ENCODE measurements around the gene DNM2.
A peak's percentile ranks its signal among the peaks of the same experiment; 100 is the strongest.

The DNM2 gene

GRCh38 chr19:10858204-10858828, 140.4 kb downstream of the DNM2 start:
- DNase-seq, result no peak
- intact Hi-C loops (cut with DNase I; ENCODE audit: low total_unique reads), result no loop called here
- no peaks in the 10 kb centered on the region for H3K27me3 ChIP-seq
- no peaks in the 10 kb centered on the region for H3K36me3 ChIP-seq
- no peaks in the 10 kb centered on the region for H3K9me3 ChIP-seq
- H3K27ac ChIP-seq, result no peak overlapping the region
- no peak overlapping the region for H3K4me3 ChIP-seq
- TF ChIP-seq CTCF (IDR thresholded peaks at IDR 0.05), result peak; percentile 29 to 30
- H3K4me1 ChIP-seq, result peaks cover 0 to 9% (median under 1%) of the 10 kb centered on the region in 4 donors

- intact Hi-C loops (cut with DNase I; ENCODE audit: low total_unique reads), result loop anchor here (2.0 kb wide), 1 partner anchor 24 kb away; the partner anchor contains the start of gene TMED1
- peaks cover 0 to 23% (median 10%) of the 10 kb centered on the region in 4 donors for H3K4me1 ChIP-seq
- peak in 1 of 2 experiments; percentile 25 for TF ChIP-seq CTCF (IDR thresholded peaks at IDR 0.05)
- no peak for DNase-seq
- no peak overlapping the region for H3K27ac ChIP-seq
- no peak overlapping the region for H3K4me3 ChIP-seq
- no peaks in the 10 kb centered on the region for H3K36me3 ChIP-seq
- H3K27me3 ChIP-seq, result no peaks in the 10 kb centered on the region
- no peaks in the 10 kb centered on the region for H3K9me3 ChIP-seq
Measured at GRCh38 chr19:10861103-10861651, 143.3 kb downstream of the DNM2 start.

- intact Hi-C loops (cut with DNase I; ENCODE audit: low total_unique reads), result no loop called here
- Histone ChIP-seq H3K27ac (peak overlapping the region; percentile 59 to 71), H3K9me3 (no peaks in the 10 kb centered on the region)
Measured at GRCh38 chr19:10862561-10863106, 144.8 kb downstream of the DNM2 start.

GRCh38 chr19:10863107-10863717, 145.3 kb downstream of the DNM2 start:
- H3K27me3 ChIP-seq, result no peaks in the 10 kb centered on the region
- TF ChIP-seq CTCF (IDR thresholded peaks at IDR 0.05), result no peak
- H3K9me3 ChIP-seq, result no peaks in the 10 kb centered on the region
- H3K4me3 ChIP-seq, result peak overlapping the region; percentile 5 to 17
- H3K27ac ChIP-seq, result peak overlapping the region; percentile 59 to 71
- peaks cover 0 to 23% (median 10%) of the 10 kb centered on the region in 4 donors for H3K4me1 ChIP-seq
- no peaks in the 10 kb centered on the region for H3K36me3 ChIP-seq
- peak; percentile 49 to 84 for DNase-seq
- intact Hi-C loops (cut with DNase I; ENCODE audit: low total_unique reads), result no loop called here

More at GRCh38 chr19:10862561-10863106, 144.8 kb downstream of the DNM2 start:
- TF ChIP-seq CTCF (IDR thresholded peaks at IDR 0.05), result no peak
- Histone ChIP-seq H3K36me3 (no peaks in the 10 kb centered on the region), H3K27me3 (no peaks in the 10 kb centered on the region), H3K4me1 (peaks cover 0 to 23% (median 10%) of the 10 kb centered on the region in 4 donors), H3K4me3 (peak overlapping the region; percentile 5 to 17)
- no peak for DNase-seq

- Histone ChIP-seq H3K27me3 (no peaks in the 10 kb centered on the region), H3K27ac (peak overlapping the region; percentile 59 to 71), H3K4me1 (peaks cover 0 to 23% (median 10%) of the 10 kb centered on the region in 4 donors), H3K4me3 (no peak overlapping the region), H3K36me3 (no peaks in the 10 kb centered on the region), H3K9me3 (no peaks in the 10 kb centered on the region)
- intact Hi-C loops (cut with DNase I; ENCODE audit: low total_unique reads), result loop anchor here (2.0 kb wide), 1 partner anchor 148 kb away; no protein-coding TSS in a partner anchor
- peak; percentile 83 to 90 for DNase-seq
- TF ChIP-seq CTCF (IDR thresholded peaks at IDR 0.05), result peak; percentile 83 to 87
Measured at GRCh38 chr19:10864538-10864899, 146.6 kb downstream of the DNM2 start.

Measured in tibial artery (tissue), 4 donors.